Loucy (cell line): Measurements from ENCODE around the gene PSMD1.
A peak's percentile ranks its signal among the peaks of the same experiment; 100 is the strongest.

Source experiments
- H2AFZ ChIP-seq: fragments of 200-600 bp; sonication (generic); 2 replicates; pipeline ENCODE4 v1.6.0; 2016; ENCODE audit warnings: antibody characterized with exemption, mild to moderate bottlenecking, low read length, moderate library complexity
- H3F3A ChIP-seq: fragments of 200-600 bp; 2 replicates; pipeline ENCODE4 v1.6.0; 2016; ENCODE audit warnings: antibody characterized with exemption, low read depth, mild to moderate bottlenecking
- H3K27me3 ChIP-seq: fragments of 200-600 bp; sonication (generic); 2 replicates; pipeline ENCODE4 v1.6.1; 2014; ENCODE audit warnings: low read length, mild to moderate bottlenecking; ENCODE audit not compliant: insufficient read depth, poor library complexity, severe bottlenecking
- H3K36me3 ChIP-seq: fragments of 200-600 bp; sonication (generic); 2 replicates; pipeline ENCODE4 v1.6.1; 2016; ENCODE audit warnings: low read length; ENCODE audit not compliant: insufficient read depth
- H3K4me1 ChIP-seq: fragments of 200-600 bp; sonication (generic); 2 replicates; pipeline ENCODE4 v1.5.1; 2014; ENCODE audit warnings: low read length, mild to moderate bottlenecking; ENCODE audit not compliant: insufficient read depth, poor library complexity, severe bottlenecking
- H3K4me2 ChIP-seq: fragments of 200-600 bp; sonication (generic); 2 replicates; pipeline ENCODE4 v1.6.0; 2014; ENCODE audit warnings: antibody characterized with exemption, low read length, low read depth, mild to moderate bottlenecking; ENCODE audit not compliant: poor library complexity, severe bottlenecking
- H3K4me3 ChIP-seq: fragments of 200-600 bp; sonication (generic); 2 replicates; pipeline ENCODE4 v1.5.1; 2014; ENCODE audit warnings: low read length, mild to moderate bottlenecking, mixed read lengths; ENCODE audit not compliant: poor library complexity, severe bottlenecking
- H3K79me2 ChIP-seq: fragments of 200-600 bp; sonication (generic); 2 replicates; pipeline ENCODE4 v1.6.1; 2014; ENCODE audit warnings: low read length; ENCODE audit not compliant: insufficient read depth
- H3K9ac ChIP-seq: fragments of 200-600 bp; sonication (generic); 2 replicates; pipeline ENCODE4 v1.6.0; 2014; ENCODE audit warnings: mild to moderate bottlenecking, low read depth, low read length, moderate library complexity; ENCODE audit not compliant: poor library complexity, severe bottlenecking
- H3K9me2 ChIP-seq: fragments of 200-600 bp; sonication (generic); replicated peaks from 2 replicates; pipeline ENCODE4 v1.6.1; 2016; ENCODE audit warnings: low read depth, low read length, mixed read lengths
- H3K9me3 ChIP-seq: fragments of 200-600 bp; sonication (generic); 2 replicates; pipeline ENCODE4 v1.6.1; 2014; ENCODE audit warnings: mild to moderate bottlenecking, antibody characterized with exemption, low read length, low read depth; ENCODE audit not compliant: insufficient read depth
- H4K20me1 ChIP-seq: fragments of 200-600 bp; sonication (generic); 2 replicates; pipeline ENCODE4 v1.6.0; 2014; ENCODE audit warnings: antibody characterized with exemption, low read length, mild to moderate bottlenecking; ENCODE audit not compliant: insufficient read depth, poor library complexity, severe bottlenecking
- CTCF ChIP-seq: fragments of 200-600 bp; sonication (generic); conservative IDR thresholded peaks from 2 replicates; pipeline ENCODE4 v1.5.1; 2014; ENCODE audit warnings: mild to moderate bottlenecking, antibody characterized with exemption, low read length
- EZH2phosphoT487 ChIP-seq: fragments of 200-600 bp; IDR thresholded peaks from 2 replicates; pipeline ENCODE4 v1.6.1; 2018; ENCODE audit warnings: antibody characterized with exemption, mild to moderate bottlenecking, moderate library complexity, borderline replicate concordance

The PSMD1 gene

GRCh38 chr2:231057590-231057989, 923 bp downstream of the PSMD1 start:
- H3K9me3 ChIP-seq = no peaks in the 10 kb centered on the region
- peak overlapping the region; percentile 82 for H3K4me2 ChIP-seq
- H3K27me3 ChIP-seq = peaks cover 5% of the 10 kb centered on the region
- peaks cover 40% of the 10 kb centered on the region for H4K20me1 ChIP-seq
- H3F3A ChIP-seq = no peaks in the 10 kb centered on the region
- H3K4me1 ChIP-seq = peaks cover 35% of the 10 kb centered on the region
- H3K79me2 ChIP-seq = peaks cover 57% of the 10 kb centered on the region
- peak overlapping the region; percentile 98 for H3K4me3 ChIP-seq
- H3K36me3 ChIP-seq = peaks cover 14% of the 10 kb centered on the region; the same call in 1 of the 2 replicates
- no peak overlapping the region for H2AFZ ChIP-seq
- no peak for TF ChIP-seq EZH2phosphoT487
- TF ChIP-seq CTCF = no peak
- peak overlapping the region; percentile 97 for H3K9ac ChIP-seq
- no peaks in the 10 kb centered on the region for H3K9me2 ChIP-seq

- Histone ChIP-seq H3K9me3 (no peaks in the 10 kb centered on the region), H3F3A (no peaks in the 10 kb centered on the region), H3K4me1 (peaks cover 31% of the 10 kb centered on the region), H4K20me1 (peaks cover 40% of the 10 kb centered on the region), H3K4me2 (peak overlapping the region; percentile 82), H2AFZ (no peak overlapping the region), H3K9me2 (no peaks in the 10 kb centered on the region), H3K4me3 (peak overlapping the region; percentile 98), H3K9ac (peak overlapping the region; percentile 97), H3K79me2 (peaks cover 70% of the 10 kb centered on the region), H3K27me3 (peaks cover 5% of the 10 kb centered on the region), H3K36me3 (peaks cover 28% of the 10 kb centered on the region)
- no peak for TF ChIP-seq CTCF
- TF ChIP-seq EZH2phosphoT487 = no peak
Observed at GRCh38 chr2:231058761-231059550, 2.3 kb downstream of the PSMD1 start.

GRCh38 chr2:231059756-231060155, 3.1 kb downstream of the PSMD1 start:
- Histone ChIP-seq H3K9ac (peak overlapping the region; percentile 97), H3K79me2 (peaks cover 70% of the 10 kb centered on the region), H3K36me3 (peaks cover 36% of the 10 kb centered on the region), H3K9me3 (no peaks in the 10 kb centered on the region), H3K4me1 (peaks cover 31% of the 10 kb centered on the region), H3K4me2 (peak overlapping the region; percentile 82), H4K20me1 (peaks cover 40% of the 10 kb centered on the region), H3K4me3 (peak overlapping the region; percentile 98), H3K27me3 (peaks cover 5% of the 10 kb centered on the region), H2AFZ (no peak overlapping the region), H3K9me2 (no peaks in the 10 kb centered on the region), H3F3A (no peaks in the 10 kb centered on the region)
- no peak for TF ChIP-seq EZH2phosphoT487
- TF ChIP-seq CTCF = no peak
